ENCODE measurements around the gene ADRA1B.

The ADRA1B gene

GRCh38 chr5:159993194-159993593, 76.9 kb downstream of the ADRA1B start:
- Histone ChIP-seq H3K36me3 (ENCODE audit: control insufficient read depth in 1 of 2, insufficient read depth in 2 of 2, low read depth in 1 of 2, low read length in 2 of 2) (no peaks in the 10 kb centered on the region), H3K14ac (ENCODE audit: low read length in 2 of 2) (no peak overlapping the region), H4K8ac (ENCODE audit: low read length) (no peak overlapping the region), H3K27ac (ENCODE audit: low read length, poor library complexity, severe bottlenecking) (no peak overlapping the region), H3K9ac (ENCODE audit: low read length) (no peak overlapping the region), H3K4ac (ENCODE audit: low read depth in 1 of 2, low read length in 2 of 2) (no peak overlapping the region), H3K27me3 (ENCODE audit: control insufficient read depth in 1 of 2, insufficient read depth in 1 of 2, low read length in 2 of 2) (peaks cover 15 to 30% of the 10 kb centered on the region in 2 experiments), H2AFZ (ENCODE audit: low read depth, low read length) (no peak overlapping the region), H2AK5ac (ENCODE audit: low read length, severe bottlenecking) (no peak overlapping the region), H3K4me3 (ENCODE audit: insufficient read depth in 1 of 2, low read depth in 1 of 2, low read length in 2 of 2) (no peak overlapping the region), H2BK12ac (ENCODE audit: low read length in 2 of 2) (no peak overlapping the region), H3K23ac (ENCODE audit: low read length in 2 of 2) (no peak overlapping the region), H2BK15ac (ENCODE audit: low read depth, poor library complexity, severe bottlenecking) (no peak overlapping the region), H3K9me3 (ENCODE audit: control insufficient read depth, low read length) (peaks cover 7% of the 10 kb centered on the region), H3K4me1 (ENCODE audit: control insufficient read depth, insufficient read depth, low read depth, low read length) (peaks cover 2% of the 10 kb centered on the region), H2BK5ac (ENCODE audit: low read depth, low read length, poor library complexity, severe bottlenecking) (no peak overlapping the region), H2BK120ac (ENCODE audit: low read depth, low read length) (no peak overlapping the region), H3K4me2 (ENCODE audit: low read length, poor library complexity, severe bottlenecking) (no peak overlapping the region), H4K91ac (ENCODE audit: low read length) (no peak overlapping the region), H3K18ac (ENCODE audit: low read depth in 1 of 2, low read length in 2 of 2) (no peak overlapping the region), H3K79me1 (replicated peaks; ENCODE audit: low read length, poor library complexity, severe bottlenecking) (no peaks in the 10 kb centered on the region)
- WGBS: 91% methylated on average over 2 of the region's 2 CpGs
- DNase-seq: no peak

- Histone ChIP-seq H3K36me3 (ENCODE audit: control insufficient read depth in 1 of 2, insufficient read depth in 2 of 2, low read depth in 1 of 2, low read length in 2 of 2) (no peaks in the 10 kb centered on the region), H2BK5ac (ENCODE audit: low read depth, low read length, poor library complexity, severe bottlenecking) (no peak overlapping the region), H3K9ac (ENCODE audit: low read length) (no peak overlapping the region), H3K18ac (ENCODE audit: low read depth in 1 of 2, low read length in 2 of 2) (no peak overlapping the region), H2BK120ac (ENCODE audit: low read depth, low read length) (peak overlapping the region; percentile 37), H2BK12ac (ENCODE audit: low read length in 2 of 2) (no peak overlapping the region), H4K8ac (ENCODE audit: low read length) (no peak overlapping the region), H3K79me1 (replicated peaks; ENCODE audit: low read length, poor library complexity, severe bottlenecking) (no peaks in the 10 kb centered on the region), H3K4ac (ENCODE audit: low read depth in 1 of 2, low read length in 2 of 2) (no peak overlapping the region), H3K4me3 (ENCODE audit: insufficient read depth in 1 of 2, low read depth in 1 of 2, low read length in 2 of 2) (no peak overlapping the region), H3K4me1 (ENCODE audit: control insufficient read depth, insufficient read depth, low read depth, low read length) (peaks cover 2% of the 10 kb centered on the region), H3K27me3 (ENCODE audit: control insufficient read depth in 1 of 2, insufficient read depth in 1 of 2, low read length in 2 of 2) (peaks cover 19 to 29% of the 10 kb centered on the region in 2 experiments), H2AFZ (ENCODE audit: low read depth, low read length) (no peak overlapping the region), H2AK5ac (ENCODE audit: low read length, severe bottlenecking) (no peak overlapping the region), H3K9me3 (ENCODE audit: control insufficient read depth, low read length) (peaks cover 7% of the 10 kb centered on the region), H3K14ac (ENCODE audit: low read length in 2 of 2) (no peak overlapping the region), H3K27ac (ENCODE audit: low read length, poor library complexity, severe bottlenecking) (no peak overlapping the region), H2BK15ac (ENCODE audit: low read depth, poor library complexity, severe bottlenecking) (no peak overlapping the region), H4K91ac (ENCODE audit: low read length) (no peak overlapping the region), H3K23ac (ENCODE audit: low read length in 2 of 2) (no peak overlapping the region), H3K4me2 (ENCODE audit: low read length, poor library complexity, severe bottlenecking) (no peak overlapping the region)
- 74% methylated on average over 3 of the region's 3 CpGs for WGBS
- DNase-seq: no peak
Observed at GRCh38 chr5:159995907-159996306, 79.6 kb downstream of the ADRA1B start.

- WGBS: 84% methylated on average over 3 of the region's 3 CpGs
Observed at GRCh38 chr5:160001457-160001856, 85.2 kb downstream of the ADRA1B start.

GRCh38 chr5:160007514-160007913, 91.2 kb downstream of the ADRA1B start:
- Histone ChIP-seq H3K4me1 (ENCODE audit: control insufficient read depth, insufficient read depth, low read depth, low read length) (peaks cover 7% of the 10 kb centered on the region), H3K4ac (ENCODE audit: low read depth in 1 of 2, low read length in 2 of 2) (no peak overlapping the region)
- WGBS: 100% methylated on average over 1 of the region's 3 CpGs

More at GRCh38 chr5:160001457-160001856, 85.2 kb downstream of the ADRA1B start:
- Histone ChIP-seq H3K4ac (ENCODE audit: low read depth in 1 of 2, low read length in 2 of 2) (no peak overlapping the region), H3K14ac (ENCODE audit: low read length in 2 of 2) (no peak overlapping the region), H3K9ac (ENCODE audit: low read length) (no peak overlapping the region), H2BK15ac (ENCODE audit: low read depth, poor library complexity, severe bottlenecking) (no peak overlapping the region), H3K4me3 (ENCODE audit: insufficient read depth in 1 of 2, low read depth in 1 of 2, low read length in 2 of 2) (no peak overlapping the region), H3K27ac (ENCODE audit: low read length, poor library complexity, severe bottlenecking) (no peak overlapping the region), H3K23ac (ENCODE audit: low read length in 2 of 2) (no peak overlapping the region), H2AK5ac (ENCODE audit: low read length, severe bottlenecking) (no peak overlapping the region), H3K9me3 (ENCODE audit: control insufficient read depth, low read length) (no peaks in the 10 kb centered on the region), H2BK120ac (ENCODE audit: low read depth, low read length) (no peak overlapping the region), H2BK5ac (ENCODE audit: low read depth, low read length, poor library complexity, severe bottlenecking) (no peak overlapping the region), H2BK12ac (ENCODE audit: low read length in 2 of 2) (no peak overlapping the region), H3K4me1 (ENCODE audit: control insufficient read depth, insufficient read depth, low read depth, low read length) (no peaks in the 10 kb centered on the region), H3K18ac (ENCODE audit: low read depth in 1 of 2, low read length in 2 of 2) (no peak overlapping the region), H3K79me1 (replicated peaks; ENCODE audit: low read length, poor library complexity, severe bottlenecking) (no peaks in the 10 kb centered on the region), H4K8ac (ENCODE audit: low read length) (no peak overlapping the region), H3K4me2 (ENCODE audit: low read length, poor library complexity, severe bottlenecking) (no peak overlapping the region), H3K27me3 (ENCODE audit: control insufficient read depth in 1 of 2, insufficient read depth in 1 of 2, low read length in 2 of 2) (peaks cover 12 to 20% of the 10 kb centered on the region in 2 experiments), H3K36me3 (ENCODE audit: control insufficient read depth in 1 of 2, insufficient read depth in 2 of 2, low read depth in 1 of 2, low read length in 2 of 2) (no peaks in the 10 kb centered on the region), H4K91ac (ENCODE audit: low read length) (no peak overlapping the region), H2AFZ (ENCODE audit: low read depth, low read length) (no peak overlapping the region)
- DNase-seq: no peak

More at GRCh38 chr5:160007514-160007913, 91.2 kb downstream of the ADRA1B start:
- Histone ChIP-seq H3K9me3 (ENCODE audit: control insufficient read depth, low read length) (no peaks in the 10 kb centered on the region), H3K36me3 (ENCODE audit: control insufficient read depth in 1 of 2, insufficient read depth in 2 of 2, low read depth in 1 of 2, low read length in 2 of 2) (peaks cover 4 to 21% of the 10 kb centered on the region in 2 experiments), H4K91ac (ENCODE audit: low read length) (no peak overlapping the region), H2BK5ac (ENCODE audit: low read depth, low read length, poor library complexity, severe bottlenecking) (no peak overlapping the region), H2BK12ac (ENCODE audit: low read length in 2 of 2) (no peak overlapping the region), H3K14ac (ENCODE audit: low read length in 2 of 2) (no peak overlapping the region), H2AK5ac (ENCODE audit: low read length, severe bottlenecking) (no peak overlapping the region), H2BK120ac (ENCODE audit: low read depth, low read length) (no peak overlapping the region), H4K8ac (ENCODE audit: low read length) (no peak overlapping the region), H3K9ac (ENCODE audit: low read length) (no peak overlapping the region), H3K4me2 (ENCODE audit: low read length, poor library complexity, severe bottlenecking) (no peak overlapping the region), H3K23ac (ENCODE audit: low read length in 2 of 2) (no peak overlapping the region), H3K4me3 (ENCODE audit: insufficient read depth in 1 of 2, low read depth in 1 of 2, low read length in 2 of 2) (no peak overlapping the region), H2AFZ (ENCODE audit: low read depth, low read length) (no peak overlapping the region), H2BK15ac (ENCODE audit: low read depth, poor library complexity, severe bottlenecking) (no peak overlapping the region), H3K18ac (ENCODE audit: low read depth in 1 of 2, low read length in 2 of 2) (no peak overlapping the region), H3K27me3 (ENCODE audit: control insufficient read depth in 1 of 2, insufficient read depth in 1 of 2, low read length in 2 of 2) (no peaks in the 10 kb centered on the region), H3K27ac (ENCODE audit: low read length, poor library complexity, severe bottlenecking) (no peak overlapping the region), H3K79me1 (replicated peaks; ENCODE audit: low read length, poor library complexity, severe bottlenecking) (peaks cover 7% of the 10 kb centered on the region)
- DNase-seq: no peak

All from mesenchymal stem cell (in vitro differentiated cells and primary cell).